Neuronal stem cell (in vitro differentiated cells): ENCODE results near the gene VWA5B2.

Source experiments
- DNase-seq: peaks from one replicate; pipeline ENCODE4 v3.0.0-alpha.2; 2013; ENCODE audit warnings: low spot score
- H2AFZ ChIP-seq: one replicate; pipeline ENCODE4 v1.6.1; 2013; ENCODE audit warnings: mild to moderate bottlenecking, low read length, inconsistent platforms
- H2AK5ac ChIP-seq: 2 replicates; pipeline ENCODE4 v1.6.1; 2013; ENCODE audit warnings: low read depth, mild to moderate bottlenecking, inconsistent platforms, low read length, moderate library complexity, mixed read lengths
- H2BK120ac ChIP-seq: 2 replicates; pipeline ENCODE4 v1.6.1; 2013; ENCODE audit warnings: low read depth, mild to moderate bottlenecking, inconsistent platforms, low read length, moderate library complexity, mixed read lengths
- H2BK12ac ChIP-seq: one replicate; pipeline ENCODE4 v1.6.1; 2013; ENCODE audit warnings: low read length, inconsistent platforms
- H2BK15ac ChIP-seq: 2 replicates; pipeline ENCODE4 v1.6.1; 2013; ENCODE audit warnings: mild to moderate bottlenecking, low read length, inconsistent platforms, mixed read lengths
- H2BK5ac ChIP-seq: one replicate; pipeline ENCODE4 v1.6.1; 2013; ENCODE audit warnings: inconsistent platforms, mild to moderate bottlenecking, low read length, moderate library complexity
- H3K14ac ChIP-seq: one replicate; pipeline ENCODE4 v1.6.1; 2013; ENCODE audit warnings: low read length, inconsistent platforms
- H3K18ac ChIP-seq: 2 replicates; pipeline ENCODE4 v1.6.1; 2013; ENCODE audit warnings: low read length, inconsistent platforms
- H3K23ac ChIP-seq: 2 replicates; pipeline ENCODE4 v1.6.1; 2013; ENCODE audit warnings: low read depth, mild to moderate bottlenecking, mixed read lengths, low read length, inconsistent platforms; ENCODE audit not compliant: poor library complexity
- H3K27ac ChIP-seq: replicated peaks from 3 replicates; pipeline ENCODE4 v1.5.1; 2013; ENCODE audit warnings: low read length, inconsistent platforms
- H3K27me3 ChIP-seq, 3 experiments: 2 replicates each; pipeline ENCODE4 v1.6.1; 2013; ENCODE audit warnings: low read length in 3 of 3, mild to moderate bottlenecking in 2 of 3, inconsistent platforms in 1 of 3, low read depth in 1 of 3, mixed read lengths in 1 of 3, moderate library complexity in 1 of 3; ENCODE audit not compliant: control insufficient read depth in 3 of 3, insufficient read depth in 3 of 3
- H3K36me3 ChIP-seq, 2 donors: replicated peaks in 1 of 2; 2 replicates each; pipeline ENCODE4 v1.6.1; 2013; ENCODE audit warnings: low read length in 2 of 2; ENCODE audit not compliant: control insufficient read depth in 2 of 2, insufficient read depth in 2 of 2
- H3K4ac ChIP-seq: 2 replicates; pipeline ENCODE4 v1.6.1; 2013; ENCODE audit warnings: inconsistent platforms, mild to moderate bottlenecking, low read length, moderate library complexity
- H3K4me1 ChIP-seq, 2 donors: 1 replicate in 1 of 2; 2 replicates in 1 of 2; pipeline ENCODE4 v1.6.1; 2013; ENCODE audit warnings: low read length in 2 of 2, low read depth in 1 of 2; ENCODE audit not compliant: control insufficient read depth in 2 of 2, insufficient read depth in 1 of 2
- H3K4me2 ChIP-seq: one replicate; pipeline ENCODE4 v1.6.1; 2013; ENCODE audit warnings: mild to moderate bottlenecking, low read length, inconsistent platforms; ENCODE audit not compliant: insufficient read depth, poor library complexity, severe bottlenecking
- H3K4me3 ChIP-seq, 2 donors: 2 replicates each; pipeline ENCODE4 v1.5.1; 2013; ENCODE audit warnings: low read length in 2 of 2, mild to moderate bottlenecking in 2 of 2, inconsistent platforms in 1 of 2, moderate library complexity in 1 of 2
- H3K79me1 ChIP-seq: one replicate; pipeline ENCODE4 v1.6.1; 2013; ENCODE audit warnings: low read depth, mild to moderate bottlenecking, inconsistent platforms, low read length, moderate library complexity
- H3K9ac ChIP-seq: one replicate; pipeline ENCODE4 v1.6.1; 2013; ENCODE audit warnings: mild to moderate bottlenecking, low read depth, low read length, inconsistent platforms; ENCODE audit not compliant: poor library complexity
- H3K9me3 ChIP-seq, 2 donors: replicated peaks in 1 of 2; 2 replicates each; pipeline versions ENCODE3 to v1.6.1; 2013; ENCODE audit warnings: low read length in 2 of 2, mild to moderate bottlenecking in 2 of 2, inconsistent platforms in 1 of 2, low read depth in 1 of 2, mixed read lengths in 1 of 2, moderate library complexity in 1 of 2; ENCODE audit not compliant: control insufficient read depth in 2 of 2, insufficient read depth in 1 of 2
- H4K8ac ChIP-seq: one replicate; pipeline ENCODE4 v1.6.1; 2013; ENCODE audit warnings: low read depth, mild to moderate bottlenecking, inconsistent platforms, low read length, moderate library complexity
- H4K91ac ChIP-seq: one replicate; pipeline ENCODE4 v1.6.1; 2013; ENCODE audit warnings: low read length, low read depth, mild to moderate bottlenecking, inconsistent platforms; ENCODE audit not compliant: poor library complexity
- WGBS, 2 donors: extraction: QIAGEN DNeasy Blood & Tissue Kit; methylation state at CpG; one replicate each; pipeline ENCODE4 v1.1.7; 2013; ENCODE audit warnings: missing lambda C conversion rate in 2 of 2, mixed read lengths in 1 of 2; ENCODE audit not compliant: insufficient read length in 2 of 2, insufficient replicate concordance in 1 of 2; ENCODE audit errors: extremely low coverage in 2 of 2; 5-methylcytosine and 5-hydroxymethylcytosine counted together

The VWA5B2 gene

DNA sequence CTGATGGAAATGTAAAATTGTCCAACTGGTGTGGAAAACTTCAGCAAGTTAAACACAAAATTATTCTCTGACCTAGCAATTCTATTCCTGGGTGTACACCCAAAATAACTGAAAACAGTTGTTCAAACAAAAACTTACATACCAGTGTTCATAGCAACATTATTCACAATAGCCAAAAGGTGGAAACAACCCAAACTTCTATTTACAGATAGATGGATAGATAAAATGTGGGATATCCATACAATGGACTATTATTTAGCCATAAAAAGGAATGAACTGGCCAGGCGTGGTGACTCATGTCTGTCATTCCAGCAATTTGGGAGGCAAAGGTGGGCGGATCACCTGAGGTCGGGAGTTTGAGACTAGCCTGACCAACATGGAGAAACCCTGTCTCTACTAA lies 6.9 kb upstream of the VWA5B2 start:
- Histone ChIP-seq H2BK15ac (no peak overlapping the region), H3K27me3 (peaks cover 0 to 34% (median 4%) of the 10 kb centered on the region in 3 experiments), H3K79me1 (no peaks in the 10 kb centered on the region), H3K36me3 (no peaks in the 10 kb centered on the region), H4K91ac (no peak overlapping the region), H2BK12ac (no peak overlapping the region), H3K23ac (no peak overlapping the region), H4K8ac (no peak overlapping the region), H3K18ac (no peak overlapping the region), H2BK5ac (no peak overlapping the region), H2AK5ac (no peak overlapping the region), H2AFZ (no peak overlapping the region), H3K4me3 (no peak overlapping the region), H2BK120ac (no peak overlapping the region), H3K4me2 (no peak overlapping the region), H3K27ac (no peak overlapping the region), H3K9ac (no peak overlapping the region), H3K4me1 (no peaks in the 10 kb centered on the region), H3K14ac (no peak overlapping the region), H3K9me3 (no peaks in the 10 kb centered on the region), H3K4ac (no peak overlapping the region)
- WGBS, 2 donors: no CpG with 5 or more reads among the region's 3 CpGs
- DNase-seq: no peak

DNA sequence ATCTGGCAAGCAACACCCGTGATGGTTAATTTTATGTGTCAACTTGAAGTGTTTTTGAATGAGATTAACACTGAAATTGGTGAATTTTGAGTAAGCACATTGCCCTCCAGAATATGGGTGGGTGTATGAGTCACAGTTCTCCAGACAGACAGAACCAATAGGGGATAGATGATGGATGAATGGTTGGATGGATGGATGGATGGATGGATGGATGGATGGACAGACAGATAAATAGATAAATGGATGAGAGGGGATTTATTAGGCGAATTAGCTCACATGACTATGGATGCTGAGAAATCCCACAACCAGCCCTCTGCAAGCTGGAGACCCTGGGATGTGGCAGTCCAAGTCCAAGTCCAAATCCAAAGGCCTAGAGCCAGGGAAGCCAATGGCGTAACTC lies 5.4 kb upstream of the VWA5B2 start:
- no peak overlapping the region for H2BK12ac ChIP-seq
- H3K23ac ChIP-seq: no peak overlapping the region
- no peak overlapping the region for H2AK5ac ChIP-seq
- peaks cover 8 to 44% (median 18%) of the 10 kb centered on the region in 3 experiments for H3K27me3 ChIP-seq
- no peak overlapping the region for H2BK120ac ChIP-seq
- no peak overlapping the region for H2BK5ac ChIP-seq
- H3K36me3 ChIP-seq: no peaks in the 10 kb centered on the region
- H3K27ac ChIP-seq: no peak overlapping the region
- H3K4me1 ChIP-seq: peaks cover 0 to 3% of the 10 kb centered on the region in 2 donors
- DNase-seq: no peak
- no peak overlapping the region for H4K8ac ChIP-seq
- H3K14ac ChIP-seq: no peak overlapping the region
- no peak overlapping the region for H3K18ac ChIP-seq
- no peak overlapping the region for H3K4ac ChIP-seq
- H3K4me2 ChIP-seq: no peak overlapping the region
- H3K4me3 ChIP-seq: no peak overlapping the region
- no peaks in the 10 kb centered on the region for H3K9me3 ChIP-seq
- H4K91ac ChIP-seq: no peak overlapping the region
- H3K79me1 ChIP-seq: no peaks in the 10 kb centered on the region
- H2BK15ac ChIP-seq: no peak overlapping the region
- WGBS, 2 donors: no CpG with 5 or more reads among the region's 3 CpGs
- H3K9ac ChIP-seq: no peak overlapping the region
- H2AFZ ChIP-seq: no peak overlapping the region

GRCh38 chr3:184227481-184227935 lies 1.9 kb upstream of the VWA5B2 start:
- DNase-seq: no peak
- Histone ChIP-seq H2AFZ (no peak overlapping the region), H3K4ac (no peak overlapping the region), H3K27ac (no peak overlapping the region), H3K9ac (no peak overlapping the region), H4K8ac (no peak overlapping the region), H3K27me3 (peaks cover 31 to 76% (median 53%) of the 10 kb centered on the region in 3 experiments), H3K79me1 (peaks cover 2% of the 10 kb centered on the region), H3K23ac (no peak overlapping the region), H2BK5ac (no peak overlapping the region), H2BK15ac (no peak overlapping the region), H3K4me1 (peaks cover 4 to 6% of the 10 kb centered on the region in 2 donors), H3K36me3 (no peaks in the 10 kb centered on the region), H3K4me2 (no peak overlapping the region), H4K91ac (no peak overlapping the region), H2AK5ac (no peak overlapping the region), H3K14ac (no peak overlapping the region), H3K4me3 (no peak overlapping the region), H3K9me3 (peaks cover 0 to 2% of the 10 kb centered on the region in 2 donors), H2BK120ac (no peak overlapping the region), H3K18ac (no peak overlapping the region), H2BK12ac (no peak overlapping the region)
- WGBS, 2 donors: no CpG with 5 or more reads among the region's 2 CpGs

- Histone ChIP-seq H3K4me3 (peak overlapping the region in 1 of 2 donors; percentile 77), H2BK5ac (no peak overlapping the region), H3K27me3 (peaks cover 31 to 87% (median 59%) of the 10 kb centered on the region in 3 experiments)
Observed at GRCh38 chr3:184228376-184229137, 828 bp upstream of the VWA5B2 start.

More at GRCh38 chr3:184228376-184229137, 828 bp upstream of the VWA5B2 start:
- H2BK120ac ChIP-seq: no peak overlapping the region
- H2AFZ ChIP-seq: peak overlapping the region; percentile 97
- peak overlapping the region; percentile 43 for H4K8ac ChIP-seq
- H2BK12ac ChIP-seq: no peak overlapping the region
- H3K4ac ChIP-seq: no peak overlapping the region
- H3K9ac ChIP-seq: peak overlapping the region; percentile 21
- peak overlapping the region; percentile 81 for H2BK15ac ChIP-seq
- peak overlapping the region; percentile 8 for H3K14ac ChIP-seq
- no peaks in the 10 kb centered on the region for H3K36me3 ChIP-seq
- H3K79me1 ChIP-seq: peaks cover 2% of the 10 kb centered on the region
- DNase-seq: no peak
- H2AK5ac ChIP-seq: peak overlapping the region; percentile 46
- no peak overlapping the region for H4K91ac ChIP-seq
- H3K27ac ChIP-seq: no peak overlapping the region
- peaks cover 0 to 2% of the 10 kb centered on the region in 2 donors for H3K9me3 ChIP-seq
- H3K4me1 ChIP-seq: peaks cover 4 to 6% of the 10 kb centered on the region in 2 donors
- H3K18ac ChIP-seq: peak overlapping the region; percentile 64
- WGBS, 2 donors: no CpG with 5 or more reads among the region's 12 CpGs
- peak overlapping the region; percentile 73 for H3K23ac ChIP-seq
- H3K4me2 ChIP-seq: peak overlapping the region; percentile 80
